H1 (cell line): Measurements from ENCODE around the gene TELO2. TPM values are rescaled to one million over a fixed set of nuclear protein-coding genes. Genes with fewer than 3 reads are reported as not detected.

Experiments used
- CEBPB ChIP-seq: IDR thresholded peaks from 2 replicates; pipeline ENCODE4 v1.6.1; 2012; ENCODE audit warnings: low read depth, low read length
- EGR1 ChIP-seq: IDR thresholded peaks from 2 replicates; pipeline ENCODE4 v1.6.1; 2011; ENCODE audit warnings: low read depth, low read length, borderline replicate concordance
- GTF2F1 ChIP-seq: IDR thresholded peaks from 2 replicates; pipeline ENCODE4 v1.6.1; 2012; ENCODE audit warnings: low read depth, low read length, improper control_type of control experiment, borderline replicate concordance
- SRF ChIP-seq: IDR thresholded peaks from 2 replicates; pipeline ENCODE4 v1.6.1; 2011; ENCODE audit warnings: mild to moderate bottlenecking, low read depth, low read length, moderate library complexity
- SUZ12 ChIP-seq: fragments of 200-600 bp; sonication (generic); IDR thresholded peaks from 2 replicates; pipeline ENCODE4 v1.6.1; 2012; ENCODE audit warnings: mild to moderate bottlenecking, inconsistent platforms, low read length, moderate library complexity, mixed read lengths
- TBP ChIP-seq: IDR thresholded peaks from 2 replicates; pipeline ENCODE4 v1.6.1; 2011; ENCODE audit warnings: low read depth, low read length, improper control_type of control experiment
- polyA plus RNA-seq, 7 experiments: library from polyadenylated mRNA; depleted of rRNA in 3 of 7; stranded (reverse) in 5 of 7; unstranded in 2 of 7; fragments of >200 nt in 5 of 7; fragments of 200-250 nt in 2 of 7; gene quantifications; 1 replicate in 5 of 7; 2 replicates in 1 of 7; 4 replicates in 1 of 7; pipeline versions ENCODE4 v1.2.1 to v1.2.3, GENCODE V29; 2011 to 2013; ENCODE audit warnings: missing spikeins in 2 of 7, mixed read lengths in 2 of 7
- total RNA-seq: library from RNA; stranded (reverse); fragmentation: NEBNext Ultra II Directional; extraction: Animal tissue kit (Norgen Biotek cat#: 25700); gene quantifications from 2 replicates; pipeline ENCODE4 v1.2.1, GENCODE V29; 2021
- TF ChIP-seq, protein P1 (sequence below): IDR thresholded peaks from 2 replicates; pipeline ENCODE4 v1.6.1; 2011; ENCODE audit warnings: low read depth, mild to moderate bottlenecking, low read length; ENCODE audit not compliant: insufficient read depth

TELO2 gene
- total and polyA plus RNA-seq, 2 of the 8 experiments (the other 6 are each of a cell fraction or from before 2014, with no cell fraction given), result 39.3 to 64.8 TPM

DNA sequence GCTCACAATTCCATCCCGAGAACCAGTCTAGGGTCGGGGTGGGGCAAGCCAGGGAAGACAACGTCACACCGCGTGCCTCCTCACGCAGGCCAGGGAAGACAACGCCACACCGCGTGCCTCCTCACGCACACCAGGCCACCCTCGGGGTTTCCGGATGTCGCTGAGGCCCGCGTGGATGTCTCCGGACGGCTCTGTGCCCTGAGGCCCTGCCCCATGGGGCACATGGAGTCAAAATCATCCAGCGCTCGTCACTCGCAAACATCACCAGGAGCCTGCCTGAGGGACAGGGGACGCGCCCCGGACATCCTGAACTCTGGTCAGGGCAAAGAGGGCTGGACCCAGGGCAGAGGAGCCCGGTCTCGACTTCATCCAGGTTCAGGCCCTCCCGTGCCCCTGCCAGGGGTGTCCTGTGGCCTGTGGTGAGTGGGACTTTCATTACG lies 44.0 kb downstream of the TELO2 start (continued):
- no peak for TF ChIP-seq GTF2F1
- no peak for TF ChIP-seq CEBPB
- TF ChIP-seq, protein P1, sequence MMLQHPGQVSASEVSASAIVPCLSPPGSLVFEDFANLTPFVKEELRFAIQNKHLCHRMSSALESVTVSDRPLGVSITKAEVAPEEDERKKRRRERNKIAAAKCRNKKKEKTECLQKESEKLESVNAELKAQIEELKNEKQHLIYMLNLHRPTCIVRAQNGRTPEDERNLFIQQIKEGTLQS, result no peak
- no peak for TF ChIP-seq SUZ12
- no peak for TF ChIP-seq EGR1
- no peak for TF ChIP-seq TBP
- TF ChIP-seq SRF, result no peak
